BE2C (cell line): ENCODE data around the gene CASR.
"Not testable (repeated sequence)": the region's sequence is repeated elsewhere in the genome, so short reads cannot be mapped to it uniquely, and the experiment has no call there.

Source experiments
- DNase-seq: peaks from one replicate; pipeline ENCODE4 v3.0.0-alpha.2; 2020
- H3K27me3 ChIP-seq: fragments of 250-450 bp; sonication (Bioruptor Pico); 2 replicates; pipeline ENCODE4 v1.5.1; 2020; ENCODE audit warnings: mild to moderate bottlenecking
- H3K36me3 ChIP-seq: fragments of 250-450 bp; sonication (Bioruptor Pico); 2 replicates; pipeline ENCODE4 v1.5.1; 2020; ENCODE audit warnings: mild to moderate bottlenecking
- H3K4me1 ChIP-seq: fragments of 250-450 bp; sonication (Bioruptor Pico); 2 replicates; pipeline ENCODE4 v1.5.1; 2020
- H3K4me3 ChIP-seq: 2 replicates; pipeline ENCODE4 v1.5.1; 2011; ENCODE audit warnings: low read depth, low read length
- H3K9me3 ChIP-seq: fragments of 250-450 bp; sonication (Bioruptor Pico); 2 replicates; pipeline ENCODE4 v1.5.1; 2020
- CTCF ChIP-seq: IDR thresholded peaks from 2 replicates; pipeline ENCODE4 v1.5.1; 2012; ENCODE audit warnings: mild to moderate bottlenecking, low read depth, low read length

Gene CASR

GRCh38 chr3:122168044-122168443, 15.4 kb upstream of the CASR start:
- no peaks in the 10 kb centered on the region for H3K9me3 ChIP-seq
- TF ChIP-seq CTCF: no peak
- no peak overlapping the region for H3K4me3 ChIP-seq
- H3K4me1 ChIP-seq: no peaks in the 10 kb centered on the region
- DNase-seq: no peak
- no peaks in the 10 kb centered on the region for H3K36me3 ChIP-seq
- no peaks in the 10 kb centered on the region for H3K27me3 ChIP-seq

GRCh38 chr3:122169911-122170310, 13.6 kb upstream of the CASR start:
- H3K36me3 ChIP-seq: no peaks in the 10 kb centered on the region
- no peak for TF ChIP-seq CTCF
- H3K9me3 ChIP-seq: no peaks in the 10 kb centered on the region
- H3K27me3 ChIP-seq: no peaks in the 10 kb centered on the region
- H3K4me3 ChIP-seq: no peak overlapping the region
- no peak for DNase-seq
- no peaks in the 10 kb centered on the region for H3K4me1 ChIP-seq

- H3K9me3 ChIP-seq, H3K4me3 ChIP-seq, DNase-seq: not testable (repeated sequence)
Observed at GRCh38 chr3:122171361-122171760, 12.1 kb upstream of the CASR start.

GRCh38 chr3:122178711-122179110, 4.8 kb upstream of the CASR start:
- Histone ChIP-seq H3K4me1 (no peaks in the 10 kb centered on the region), H3K27me3 (peaks cover 29% of the 10 kb centered on the region), H3K4me3 (no peak overlapping the region), H3K36me3 (no peaks in the 10 kb centered on the region), H3K9me3 (no peaks in the 10 kb centered on the region)
- no peak for DNase-seq
- TF ChIP-seq CTCF: no peak

More at GRCh38 chr3:122171361-122171760, 12.1 kb upstream of the CASR start:
- not testable (repeated sequence) for H3K4me1 ChIP-seq, H3K36me3 ChIP-seq, H3K27me3 ChIP-seq

GRCh38 chr3:122183893-122184590, 574 bp downstream of the CASR start:
- no peaks in the 10 kb centered on the region for H3K36me3 ChIP-seq
- no peaks in the 10 kb centered on the region for H3K9me3 ChIP-seq
- DNase-seq: no peak
- TF ChIP-seq CTCF: no peak
- no peak overlapping the region for H3K4me3 ChIP-seq
- peaks cover 58% of the 10 kb centered on the region for H3K27me3 ChIP-seq
- H3K4me1 ChIP-seq: no peaks in the 10 kb centered on the region

GRCh38 chr3:122184591-122184929, 1.1 kb downstream of the CASR start:
- TF ChIP-seq CTCF: no peak
- Histone ChIP-seq H3K4me1 (no peaks in the 10 kb centered on the region), H3K4me3 (no peak overlapping the region), H3K27me3 (peaks cover 59% of the 10 kb centered on the region), H3K9me3 (no peaks in the 10 kb centered on the region), H3K36me3 (no peaks in the 10 kb centered on the region)
- DNase-seq: no peak
